CD14-positive monocyte (primary cell): Measurements from ENCODE around the gene TIMP1. TPM values are rescaled to one million over a fixed set of nuclear protein-coding genes. Genes with fewer than 3 reads are reported as not detected.

ENCODE experiments used
- DNase-seq, 3 donors: peaks; one replicate each; pipeline ENCODE4 v3.0.0-alpha.2; 2011 to 2022
- H2AFZ ChIP-seq: 2 replicates; pipeline ENCODE4 v1.6.0; 2012; ENCODE audit warnings: mild to moderate bottlenecking, low read depth, low read length, inconsistent platforms; ENCODE audit not compliant: insufficient read depth, poor library complexity, severe bottlenecking
- H3K27ac ChIP-seq, 2 donors: 1 replicate in 1 of 2; 2 replicates in 1 of 2; pipeline ENCODE4 v1.5.1; 2012 to 2013; ENCODE audit warnings: low read length in 2 of 2, control low read depth in 1 of 2, inconsistent platforms in 1 of 2, low read depth in 1 of 2, mild to moderate bottlenecking in 1 of 2
- H3K27me3 ChIP-seq, 2 donors: one replicate each; pipeline versions ENCODE4 v1.6.0 to v1.6.1; 2011 to 2013; ENCODE audit warnings: low read length in 2 of 2; ENCODE audit not compliant: control insufficient read depth in 2 of 2, insufficient read depth in 2 of 2
- H3K36me3 ChIP-seq, 2 donors: replicated peaks in 1 of 2; 1 replicate in 1 of 2; 2 replicates in 1 of 2; pipeline versions ENCODE4 v1.5.1 to v1.6.1; 2012 to 2013; ENCODE audit warnings: low read length in 2 of 2, control low read depth in 1 of 2, inconsistent platforms in 1 of 2, mild to moderate bottlenecking in 1 of 2; ENCODE audit not compliant: insufficient read depth in 2 of 2, control insufficient read depth in 1 of 2
- H3K4me1 ChIP-seq, 2 donors: 1 replicate in 1 of 2; 2 replicates in 1 of 2; pipeline versions ENCODE4 v1.5.1 to v1.6.1; 2012 to 2013; ENCODE audit warnings: low read length in 2 of 2, control low read depth in 1 of 2, inconsistent platforms in 1 of 2, mild to moderate bottlenecking in 1 of 2, moderate library complexity in 1 of 2; ENCODE audit not compliant: insufficient read depth in 2 of 2, control insufficient read depth in 1 of 2
- H3K4me2 ChIP-seq: replicated peaks from 2 replicates; pipeline ENCODE3; 2012; ENCODE audit warnings: low read length, moderate library complexity, mild to moderate bottlenecking; ENCODE audit not compliant: poor library complexity, severe bottlenecking; ENCODE audit errors: extremely low read depth
- H3K4me3 ChIP-seq, 3 experiments: fragments of 200-600 bp in 1 of 3; sonication (generic) in 1 of 3; replicated peaks in 1 of 3; 1 replicate in 2 of 3; 2 replicates in 1 of 3; pipeline ENCODE4 v1.5.1; 2011 to 2013; ENCODE audit warnings: low read length in 3 of 3, mild to moderate bottlenecking in 3 of 3, control low read depth in 2 of 3, low read depth in 2 of 3, inconsistent platforms in 1 of 3, moderate library complexity in 1 of 3
- H3K79me2 ChIP-seq: 2 replicates; pipeline ENCODE4 v1.6.0; 2012; ENCODE audit warnings: mild to moderate bottlenecking, control low read depth, inconsistent platforms, low read length, moderate library complexity; ENCODE audit not compliant: insufficient read depth
- H3K9ac ChIP-seq: 2 replicates; pipeline ENCODE4 v1.6.0; 2017; ENCODE audit warnings: low read length, mild to moderate bottlenecking; ENCODE audit not compliant: insufficient read depth, poor library complexity, severe bottlenecking
- H3K9me3 ChIP-seq, 2 donors: replicated peaks in 1 of 2; 1 replicate in 1 of 2; 2 replicates in 1 of 2; pipeline versions ENCODE4 v1.5.1 to v1.6.1; 2012 to 2013; ENCODE audit warnings: low read length in 2 of 2, control low read depth in 1 of 2; ENCODE audit not compliant: control insufficient read depth in 1 of 2, insufficient read depth in 1 of 2
- H4K20me1 ChIP-seq: 2 replicates; pipeline ENCODE4 v1.6.0; 2012; ENCODE audit warnings: mild to moderate bottlenecking, low read length, control low read depth, moderate library complexity; ENCODE audit not compliant: insufficient read depth
- H3K27ac Mint-ChIP-seq, 7 donors: one replicate each; pipeline ENCODE4 v1.8.0; 2020; ENCODE audit warnings: mild to moderate bottlenecking in 7 of 7, mixed read lengths in 7 of 7, moderate library complexity in 6 of 7, inconsistent platforms in 2 of 7
- H3K27me3 Mint-ChIP-seq, 3 donors: one replicate each; pipeline ENCODE4 v1.8.0; 2021 to 2022; ENCODE audit warnings: low read depth in 3 of 3, mild to moderate bottlenecking in 3 of 3, mixed read lengths in 3 of 3, moderate library complexity in 3 of 3, inconsistent platforms in 1 of 3
- H3K36me3 Mint-ChIP-seq, 2 donors: one replicate each; pipeline ENCODE4 v1.8.0; 2020; ENCODE audit warnings: mixed read lengths in 2 of 2, inconsistent platforms in 1 of 2, mild to moderate bottlenecking in 1 of 2
- H3K4me1 Mint-ChIP-seq: one replicate; pipeline ENCODE4 v1.8.0; 2020; ENCODE audit warnings: mild to moderate bottlenecking, mixed read lengths
- H3K4me3 Mint-ChIP-seq, 2 donors: one replicate each; pipeline ENCODE4 v1.8.0; 2020; ENCODE audit warnings: mild to moderate bottlenecking in 2 of 2, mixed read lengths in 2 of 2, moderate library complexity in 1 of 2
- H3K9me3 Mint-ChIP-seq, 7 donors: one replicate each; pipeline ENCODE4 v1.8.0; 2020 to 2022; ENCODE audit warnings: mixed read lengths in 7 of 7, mild to moderate bottlenecking in 6 of 7, moderate library complexity in 6 of 7, inconsistent platforms in 2 of 7
- CTCF ChIP-seq: fragments of 200-600 bp; IDR thresholded peaks from one replicate; pipeline ENCODE4 v1.8.0; 2022; ENCODE audit warnings: antibody characterized with exemption, mild to moderate bottlenecking
- WGBS: methylation state at CpG from one replicate; pipeline ENCODE4 v1.1.5; 2013; ENCODE audit warnings: missing lambda C conversion rate; ENCODE audit not compliant: insufficient coverage; 5-methylcytosine and 5-hydroxymethylcytosine counted together
- intact Hi-C, 2 donors: fragments of 100-400 bp; cut with micrococcal nuclease; formaldehyde crosslinking; loops; one replicate each; pipeline versions ENCODE4 v1.15.0 to v1.15.1; 2023
- polyA plus RNA-seq, 3 donors: library from polyadenylated mRNA; depleted of rRNA in 1 of 3; unstranded in 2 of 3; stranded (reverse) in 1 of 3; fragments of 300-500 nt in 2 of 3; fragments of >200 nt in 1 of 3; fragmentation: Illumina TruSeq in 2 of 3; gene quantifications; 1 replicate in 2 of 3; 2 replicates in 1 of 3; pipeline ENCODE4 v1.2.3, GENCODE V29; 2012 to 2021

Gene TIMP1
- polyA plus RNA-seq, 3 donors = 591 to 682 (median 632) TPM

- Histone ChIP-seq H3K4me3 (no peak overlapping the region), H3K9ac (no peak overlapping the region), H4K20me1 (peaks cover 23% of the 10 kb centered on the region), H3K27me3 (no peaks in the 10 kb centered on the region), H3K4me1 (peaks cover 24 to 39% of the 10 kb centered on the region in 2 donors), H3K36me3 (peaks cover 6 to 25% of the 10 kb centered on the region in 2 donors), H3K27ac (no peak overlapping the region), H3K9me3 (no peaks in the 10 kb centered on the region), H2AFZ (no peak overlapping the region), H3K4me2 (no peak overlapping the region), H3K79me2 (peaks cover 15% of the 10 kb centered on the region)
- H3K36me3 Mint-ChIP-seq = peaks cover 32 to 35% of the 10 kb centered on the region in 2 donors
- H3K4me1 Mint-ChIP-seq = peaks cover 35% of the 10 kb centered on the region
- TF ChIP-seq CTCF = no peak
- H3K27ac Mint-ChIP-seq = no peak overlapping the region
- no peak overlapping the region for H3K4me3 Mint-ChIP-seq
- intact Hi-C loops = loop anchor here in 1 of 2 donors (5.0 kb wide), 1 partner anchor 42 kb away; the partner anchor contains the start of gene CFP
- peaks cover 0 to 5% (median 3%) of the 10 kb centered on the region in 3 donors for H3K27me3 Mint-ChIP-seq
- WGBS = 100% methylated on average over 1 of the region's 16 CpGs
- no peak for DNase-seq
- peaks cover 0 to 2% (median 0%) of the 10 kb centered on the region in 7 donors for H3K9me3 Mint-ChIP-seq
Observed at GRCh38 chrX:47585273-47585672, 3.0 kb downstream of the TIMP1 start.

- H2AFZ ChIP-seq = no peak overlapping the region
- Mint-ChIP-seq H3K27ac (peak overlapping the region in 1 of 7 donors; percentile 19), H3K4me1 (peaks cover 28% of the 10 kb centered on the region), H3K4me3 (peak overlapping the region in 1 of 2 donors; percentile 20), H3K9me3 (peaks cover 0 to 2% (median 0%) of the 10 kb centered on the region in 7 donors), H3K36me3 (peaks cover 32 to 35% of the 10 kb centered on the region in 2 donors), H3K27me3 (peaks cover 0 to 5% (median 3%) of the 10 kb centered on the region in 3 donors)
- no peak overlapping the region for H3K4me3 ChIP-seq
- H3K9me3 ChIP-seq = no peaks in the 10 kb centered on the region
- H4K20me1 ChIP-seq = peaks cover 23% of the 10 kb centered on the region
- intact Hi-C loops = loop anchor here in 1 of 2 donors (5.0 kb wide), 1 partner anchor 41 kb away; the partner anchor contains the start of gene CFP
- peaks cover 6 to 25% of the 10 kb centered on the region in 2 donors for H3K36me3 ChIP-seq
- no peak for DNase-seq
- WGBS = 94% methylated on average over 2 of the region's 11 CpGs
- H3K4me1 ChIP-seq = peaks cover 20 to 29% of the 10 kb centered on the region in 2 donors
- TF ChIP-seq CTCF = no peak
- peaks cover 15% of the 10 kb centered on the region for H3K79me2 ChIP-seq
- no peak overlapping the region for H3K27ac ChIP-seq
- no peak overlapping the region for H3K4me2 ChIP-seq
- H3K9ac ChIP-seq = no peak overlapping the region
- H3K27me3 ChIP-seq = no peaks in the 10 kb centered on the region
Observed at GRCh38 chrX:47586043-47586787, 4.0 kb downstream of the TIMP1 start.
